Osteocyte (in vitro differentiated cells): ENCODE results near the gene SOCS2. TPM values are rescaled to one million over a fixed set of nuclear protein-coding genes. Genes with fewer than 3 reads are reported as not detected.

Experiments
- DNase-seq: peaks from one replicate; pipeline ENCODE4 v3.0.0; 2021; ENCODE audit warnings: mixed read lengths; ENCODE audit not compliant: unreplicated experiment; ENCODE audit errors: extremely low spot score
- H3K27ac Mint-ChIP-seq: one replicate; pipeline ENCODE4 v1.8.0; 2021; ENCODE audit warnings: mild to moderate bottlenecking, mixed read lengths; ENCODE audit not compliant: unreplicated experiment
- H3K27me3 Mint-ChIP-seq: one replicate; pipeline ENCODE4 v1.8.0; 2021; ENCODE audit warnings: mixed read lengths; ENCODE audit not compliant: unreplicated experiment
- H3K36me3 Mint-ChIP-seq: one replicate; pipeline ENCODE4 v1.8.0; 2021; ENCODE audit warnings: mixed read lengths; ENCODE audit not compliant: unreplicated experiment
- H3K4me1 Mint-ChIP-seq: one replicate; pipeline ENCODE4 v1.8.0; 2021; ENCODE audit warnings: mixed read lengths; ENCODE audit not compliant: unreplicated experiment
- H3K4me3 Mint-ChIP-seq: one replicate; pipeline ENCODE4 v1.8.0; 2021; ENCODE audit warnings: mild to moderate bottlenecking, moderate library complexity, mixed read lengths; ENCODE audit not compliant: unreplicated experiment
- H3K9me3 Mint-ChIP-seq: one replicate; pipeline ENCODE4 v1.8.0; 2021; ENCODE audit warnings: mixed read lengths; ENCODE audit not compliant: unreplicated experiment
- CTCF ChIP-seq: fragments of 200-600 bp; sonication (generic); IDR thresholded peaks from 2 replicates; pipeline ENCODE4 v1.5.0; 2021; ENCODE audit warnings: antibody characterized with exemption, mild to moderate bottlenecking, moderate library complexity
- total RNA-seq: library from RNA; stranded (reverse); gene quantifications from 2 replicates; pipeline ENCODE4 v1.2.1, GENCODE V29; 2021

The SOCS2 gene
- total RNA-seq, 1 donor from 2014 or later = 28.1 TPM

GRCh38 chr12:93614917-93615596 is 42.6 kb downstream of the SOCS2 start:
- Mint-ChIP-seq H3K9me3 (no peaks in the 10 kb centered on the region), H3K27me3 (no peaks in the 10 kb centered on the region), H3K27ac (no peak overlapping the region), H3K4me3 (no peak overlapping the region), H3K4me1 (peaks cover 5% of the 10 kb centered on the region), H3K36me3 (no peaks in the 10 kb centered on the region)
- DNase-seq = peak; percentile 46
- TF ChIP-seq CTCF = no peak

GRCh38 chr12:93616584-93617101 is 44.2 kb downstream of the SOCS2 start:
- TF ChIP-seq CTCF = no peak
- Mint-ChIP-seq H3K27ac (no peak overlapping the region), H3K27me3 (no peaks in the 10 kb centered on the region), H3K4me1 (peaks cover 7% of the 10 kb centered on the region), H3K4me3 (no peak overlapping the region), H3K9me3 (no peaks in the 10 kb centered on the region), H3K36me3 (no peaks in the 10 kb centered on the region)
- peak; percentile 48 for DNase-seq

GRCh38 chr12:93618891-93619410 is 46.5 kb downstream of the SOCS2 start:
- peak; percentile 62 for DNase-seq
- H3K4me1 Mint-ChIP-seq = peaks cover 13% of the 10 kb centered on the region
- no peaks in the 10 kb centered on the region for H3K36me3 Mint-ChIP-seq
- H3K4me3 Mint-ChIP-seq = no peak overlapping the region
- no peak overlapping the region for H3K27ac Mint-ChIP-seq
- TF ChIP-seq CTCF = no peak
- no peaks in the 10 kb centered on the region for H3K9me3 Mint-ChIP-seq
- no peaks in the 10 kb centered on the region for H3K27me3 Mint-ChIP-seq

GRCh38 chr12:93621986-93622385 is 49.5 kb downstream of the SOCS2 start:
- Mint-ChIP-seq H3K9me3 (peaks cover 4% of the 10 kb centered on the region), H3K4me3 (no peak overlapping the region), H3K36me3 (no peaks in the 10 kb centered on the region), H3K27me3 (no peaks in the 10 kb centered on the region), H3K4me1 (peaks cover 18% of the 10 kb centered on the region), H3K27ac (no peak overlapping the region)
- no peak for TF ChIP-seq CTCF
- DNase-seq = no peak

GRCh38 chr12:93622485-93622884 is 50.0 kb downstream of the SOCS2 start:
- Mint-ChIP-seq H3K4me3 (no peak overlapping the region), H3K27ac (no peak overlapping the region), H3K9me3 (peaks cover 5% of the 10 kb centered on the region), H3K27me3 (no peaks in the 10 kb centered on the region), H3K36me3 (no peaks in the 10 kb centered on the region), H3K4me1 (peaks cover 18% of the 10 kb centered on the region)
- no peak for TF ChIP-seq CTCF
- DNase-seq = peak; percentile 15
